Activated CD8-positive, alpha-beta memory T cell treated with anti-CD3 and anti-CD28 coated beads for 1 hour (primary cell): Measurements from ENCODE around the gene TEX30.

Experiments
- DNase-seq, 2 donors: peaks; one replicate each; pipeline ENCODE4 v3.0.0-alpha.2; 2020; ENCODE audit warnings: low read depth in 1 of 2; ENCODE audit errors: extremely low read depth in 1 of 2

TEX30 gene

DNA sequence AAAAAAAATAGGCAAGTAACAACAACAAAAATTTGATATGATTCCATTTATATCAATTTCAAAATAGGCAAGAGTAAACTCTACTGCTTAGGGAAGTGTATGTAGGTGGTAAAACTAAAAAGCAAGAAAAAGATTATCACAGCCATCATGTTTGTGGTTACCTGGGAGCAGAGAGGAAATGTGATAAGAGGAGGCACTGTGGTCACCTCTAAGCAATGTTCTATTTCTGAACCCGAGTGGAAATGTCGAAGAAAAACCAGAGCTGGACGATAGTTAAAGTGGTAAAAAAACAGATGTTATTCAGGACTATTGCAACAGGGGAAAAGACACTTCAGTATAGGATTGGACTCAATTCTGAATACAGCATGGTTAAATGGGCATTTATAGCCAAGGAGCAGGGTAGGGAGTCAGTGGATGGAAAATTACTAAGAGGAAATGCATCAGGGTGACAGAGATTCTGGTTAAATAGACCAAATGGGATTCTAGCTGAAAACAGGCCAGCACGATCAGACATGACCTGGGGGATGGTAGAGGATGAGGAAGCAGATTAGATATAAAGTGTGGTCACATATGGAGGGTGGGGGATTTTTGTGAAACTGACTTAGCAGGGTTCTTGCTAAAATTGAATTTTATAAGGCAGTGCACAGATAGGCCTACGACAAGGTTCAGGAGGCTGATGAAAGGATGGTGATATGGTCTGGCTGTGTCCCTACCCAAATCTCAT is 6.0 kb upstream of the TEX30 start:
- no peak for DNase-seq

DNA sequence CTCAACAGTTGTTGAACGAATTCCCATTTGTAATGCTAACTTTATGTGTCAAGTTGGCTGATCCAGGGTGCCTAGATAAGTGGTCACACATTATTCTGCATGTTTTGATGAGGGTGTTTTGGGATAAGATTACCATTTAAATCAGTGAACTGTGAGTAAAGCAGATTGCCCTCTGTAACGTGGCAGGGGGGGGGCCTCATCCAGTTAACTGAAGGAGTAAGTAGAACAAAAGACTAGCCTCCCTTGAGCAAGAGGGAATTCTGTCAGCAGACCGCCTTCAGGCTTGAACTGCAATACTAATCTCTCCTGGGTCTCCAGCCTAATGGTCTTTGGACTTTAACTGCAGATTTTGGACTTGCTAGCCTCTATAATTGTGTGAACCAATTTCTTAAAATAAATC is 4.2 kb upstream of the TEX30 start:
- DNase-seq = no peak

DNA sequence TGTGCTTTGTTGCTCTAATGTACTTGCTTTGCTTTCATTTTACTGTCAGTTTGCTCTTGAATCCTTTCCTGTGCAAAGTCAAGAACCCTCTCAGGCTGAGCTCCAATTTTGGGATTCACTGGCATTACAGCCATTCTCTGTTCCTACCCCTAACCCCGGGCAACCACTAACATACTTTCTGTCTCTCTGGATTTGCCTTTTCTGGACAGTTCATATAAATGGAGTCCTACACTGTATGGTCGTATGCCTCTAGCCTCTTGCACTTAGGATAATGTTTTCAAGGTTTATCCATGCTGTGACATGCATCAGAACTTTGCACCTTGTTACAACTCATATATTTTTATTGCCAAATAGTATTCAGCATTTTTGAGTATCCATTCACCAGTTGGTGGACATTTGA is 2.7 kb upstream of the TEX30 start:
- DNase-seq = no peak

DNA sequence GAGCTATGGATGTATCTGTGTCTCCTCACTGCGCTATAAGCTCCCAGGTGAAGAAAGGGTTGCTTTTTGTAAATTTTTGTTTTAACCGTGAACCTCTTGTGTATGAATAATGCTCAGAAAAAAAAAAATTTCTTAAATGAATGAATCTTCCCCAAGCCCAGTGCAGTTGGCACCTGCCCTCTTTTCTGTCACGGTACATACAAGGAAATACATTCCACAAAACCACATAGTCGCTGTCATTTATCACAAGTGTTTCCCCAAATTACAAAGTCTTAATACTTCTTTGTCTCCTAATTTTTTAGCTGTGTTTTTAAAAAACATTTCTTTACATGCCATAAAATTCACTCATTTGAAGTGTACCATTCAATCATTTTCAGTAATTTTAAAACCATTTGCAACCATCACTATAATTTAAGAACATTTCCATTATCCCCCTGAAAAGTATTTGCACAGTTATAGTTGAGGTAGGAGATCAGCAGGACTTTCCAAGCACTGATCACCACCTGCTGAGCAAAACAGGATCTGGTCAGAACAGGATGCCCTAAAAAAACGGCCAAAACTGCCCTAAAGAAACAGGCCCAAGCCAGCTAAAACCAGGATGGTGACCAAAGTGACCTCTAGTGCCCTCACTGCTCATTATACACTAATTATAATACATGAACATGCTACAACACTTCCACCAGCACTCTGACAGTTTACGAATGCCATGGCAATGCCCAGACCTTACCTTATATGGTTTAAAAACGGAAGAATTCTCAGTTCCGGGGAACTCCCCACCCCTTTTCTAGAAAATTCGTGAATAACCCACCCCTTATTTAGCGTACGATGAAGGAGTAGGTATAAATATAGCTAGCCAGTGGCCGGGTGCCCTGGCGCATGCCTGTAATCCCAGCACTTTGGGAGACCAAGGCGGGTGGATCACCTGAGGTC is 1.3 kb upstream of the TEX30 start:
- no peak for DNase-seq

DNA sequence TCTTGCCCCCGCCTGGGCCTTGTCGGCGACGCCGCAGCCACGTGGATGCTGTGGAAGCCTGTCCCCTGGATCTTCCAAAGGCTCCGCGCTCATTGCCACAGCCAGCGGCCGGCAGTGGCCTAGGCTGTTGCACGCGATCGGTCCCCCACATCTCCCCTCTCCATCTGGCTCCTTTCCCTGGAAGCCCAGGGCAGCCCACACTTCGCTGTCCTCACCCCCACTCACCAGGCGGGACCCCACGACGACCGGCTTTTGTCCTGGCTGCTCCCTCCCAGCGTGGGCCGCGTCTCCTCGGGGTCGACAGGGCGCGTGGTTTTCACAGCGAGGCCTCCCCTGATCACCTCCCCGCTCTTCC is 605 bp upstream of the TEX30 start:
- no peak for DNase-seq

DNA sequence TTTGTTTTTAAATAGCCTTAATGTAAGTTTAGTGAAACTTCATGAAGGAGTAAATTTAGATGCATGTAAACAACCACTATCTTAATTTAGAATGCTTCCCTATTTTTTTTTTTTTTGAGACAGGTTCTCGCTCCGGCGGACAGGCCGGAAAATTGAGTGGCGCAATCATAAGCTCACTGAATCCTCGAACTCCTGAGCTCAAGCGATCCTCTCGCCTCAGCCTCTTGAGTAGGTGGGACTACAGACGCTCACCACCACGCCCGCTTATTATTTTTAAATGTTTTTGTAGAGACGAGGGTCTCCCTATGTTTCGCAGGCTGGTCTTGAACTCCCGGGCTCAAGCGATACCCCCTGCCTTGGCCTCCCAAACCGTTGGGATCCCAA is 1.6 kb downstream of the TEX30 start:
- DNase-seq = no peak

DNA sequence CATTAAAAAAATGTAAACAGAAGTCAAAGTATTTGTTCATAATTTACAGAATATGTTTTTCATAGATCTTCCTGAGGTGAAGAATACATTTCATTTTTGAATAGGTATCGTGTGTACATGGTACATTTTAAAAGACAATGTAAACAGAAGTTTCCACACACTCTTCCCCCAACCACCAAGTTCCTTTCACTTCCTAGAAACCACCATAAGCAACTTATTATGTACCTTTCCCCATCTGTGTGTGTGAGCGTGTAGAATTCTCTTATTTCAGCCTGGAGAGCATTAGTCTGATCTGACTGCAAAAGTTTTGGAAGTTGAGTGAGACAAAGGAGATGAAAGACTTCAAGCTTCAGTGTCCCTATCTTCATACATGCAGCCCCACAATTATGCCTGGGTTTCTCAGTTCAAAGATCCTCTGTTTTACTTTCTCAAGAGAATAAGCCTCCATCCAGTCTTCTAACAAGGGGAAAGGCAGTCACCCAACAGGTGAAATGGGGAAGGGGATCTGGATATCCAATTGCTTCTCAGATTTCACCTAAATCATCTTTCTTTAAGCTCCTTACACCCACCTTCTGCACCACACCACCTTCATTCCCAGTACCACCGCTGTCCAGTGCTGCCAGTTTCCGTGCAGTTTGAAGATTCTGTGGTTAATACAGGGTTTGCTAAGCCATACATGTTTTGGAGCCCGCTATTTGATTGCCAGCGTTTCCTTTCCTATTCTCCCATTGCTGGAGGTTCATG is 2.1 kb downstream of the TEX30 start:
- DNase-seq = no peak

DNA sequence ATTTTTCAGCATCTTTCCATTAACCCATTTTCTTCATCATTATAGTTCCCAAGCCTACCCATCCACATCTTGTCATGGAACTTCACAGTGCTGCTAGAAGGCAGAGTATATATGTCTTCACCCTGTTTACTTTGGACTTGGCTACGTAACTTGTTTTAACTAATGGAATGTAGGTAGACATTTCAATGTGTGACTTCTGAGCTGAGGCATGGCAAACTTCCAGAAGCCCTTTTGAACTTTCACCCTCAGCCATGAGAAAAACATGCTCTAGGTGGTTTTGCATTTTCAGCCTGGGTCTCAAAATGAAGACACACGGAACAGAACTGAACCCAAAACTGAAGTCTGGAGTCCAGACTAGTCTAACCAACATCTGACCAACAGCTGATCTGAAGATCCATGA is 3.2 kb downstream of the TEX30 start:
- DNase-seq = no peak

DNA sequence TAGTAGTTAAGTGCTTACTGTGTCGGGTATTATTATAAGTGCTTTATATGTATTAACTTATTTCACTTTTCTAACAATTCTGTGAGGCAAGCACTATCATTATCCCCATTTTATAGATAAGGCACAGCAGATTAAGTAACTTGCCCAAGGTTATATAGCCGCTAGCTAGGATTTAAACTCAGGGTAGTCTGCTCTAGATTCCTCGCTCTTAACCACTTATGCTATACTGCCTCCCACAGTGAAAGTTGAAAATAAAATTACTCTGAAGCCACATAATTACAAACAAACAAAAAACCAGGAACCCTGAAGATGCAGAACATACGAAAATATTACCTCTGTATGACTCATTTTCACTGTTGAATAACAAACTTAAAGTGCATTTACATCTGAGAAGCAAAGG is 3.9 kb downstream of the TEX30 start:
- no peak for DNase-seq

DNA sequence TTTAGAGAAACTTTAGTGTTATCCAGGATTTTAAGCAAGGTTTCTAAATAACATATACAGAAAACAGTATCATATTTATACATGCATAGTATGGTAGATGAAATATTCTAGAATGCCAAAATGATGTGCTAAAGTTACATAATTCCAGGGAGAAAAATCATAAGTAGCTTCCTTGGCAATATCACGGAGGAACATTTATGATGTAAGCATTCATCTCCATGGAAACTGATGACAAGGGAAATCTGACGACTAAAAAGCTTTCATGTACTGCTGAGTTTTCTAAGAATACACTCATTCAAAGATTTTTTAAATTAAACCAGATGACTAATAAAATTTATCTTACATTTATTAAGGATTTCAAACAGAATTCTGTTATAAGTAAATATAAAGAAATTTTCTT is 4.7 kb downstream of the TEX30 start:
- DNase-seq = no peak

DNA sequence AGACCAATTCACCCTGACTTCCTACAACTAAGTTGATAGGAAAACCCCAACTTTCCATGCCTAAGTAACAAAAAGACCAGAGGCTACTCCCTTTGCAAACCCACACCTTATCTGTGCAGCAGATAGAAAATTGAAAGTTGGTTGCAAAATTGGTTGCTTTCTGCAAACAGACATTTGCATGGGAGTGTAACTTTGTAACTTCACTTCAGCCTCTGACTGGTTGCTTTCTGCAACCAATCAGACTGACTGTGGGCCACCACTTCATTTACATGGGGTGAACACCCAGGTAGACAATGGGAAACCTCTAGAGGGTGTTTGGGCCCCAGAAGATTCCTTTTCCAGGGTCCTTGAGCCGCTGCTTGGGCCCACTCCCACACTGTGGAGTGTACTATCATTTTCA is 9.8 kb downstream of the TEX30 start:
- no peak for DNase-seq

DNA sequence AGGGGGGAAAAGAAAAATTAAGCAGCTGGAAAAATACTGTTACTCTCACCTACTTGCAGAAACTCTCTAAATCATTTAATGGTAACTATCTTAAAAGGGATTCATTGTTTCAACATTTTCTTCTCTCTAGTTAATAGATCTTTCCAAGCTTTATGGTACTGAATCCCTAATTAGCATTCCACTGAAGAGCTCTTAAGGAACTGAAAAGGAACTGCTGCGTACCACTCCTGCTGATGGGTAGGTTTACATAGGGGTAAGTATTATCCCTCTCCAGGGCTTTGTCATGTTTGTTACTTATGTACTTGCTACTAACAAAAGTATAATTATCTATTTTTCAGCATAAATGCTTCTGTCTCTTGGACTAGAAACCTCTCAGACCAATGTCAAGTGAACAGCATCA is 12.5 kb downstream of the TEX30 start:
- DNase-seq = no peak

DNA sequence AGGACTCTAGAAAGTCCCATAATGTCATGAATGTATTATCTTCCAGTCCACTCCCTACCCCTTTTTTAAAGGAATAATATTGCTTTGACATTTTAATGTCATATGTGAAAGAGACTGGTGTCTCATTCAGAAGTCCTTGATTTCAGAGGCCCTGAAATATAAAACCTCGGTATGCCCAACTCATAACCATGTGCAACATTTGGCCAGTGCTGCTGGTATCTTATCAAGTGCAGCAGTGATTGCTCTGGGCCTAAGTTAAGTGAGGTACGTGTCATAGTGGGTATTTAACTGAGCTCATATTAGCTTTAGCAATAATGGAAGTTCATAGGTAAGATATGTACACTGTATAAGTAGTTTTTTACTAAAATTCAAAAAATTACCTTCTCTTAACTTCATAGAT is 14.7 kb downstream of the TEX30 start:
- DNase-seq = no peak

DNA sequence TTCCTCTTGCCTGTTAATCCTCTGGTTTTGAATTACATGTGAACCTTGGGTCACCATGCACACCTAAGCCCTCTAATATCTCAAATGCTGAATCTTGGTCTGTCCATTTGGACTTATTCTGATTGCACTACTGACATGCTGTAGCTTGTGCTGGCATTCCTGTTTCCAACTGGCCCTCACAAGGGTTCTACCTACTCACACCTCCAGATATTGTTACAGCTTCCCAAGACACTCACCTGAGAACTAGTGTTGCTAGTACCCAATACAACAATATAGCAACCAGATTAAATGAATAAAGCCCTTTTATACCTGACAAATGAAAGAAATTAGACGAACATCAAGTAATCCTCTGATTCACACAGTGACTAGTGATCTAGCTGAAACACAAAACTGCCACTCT is 16.6 kb downstream of the TEX30 start:
- no peak for DNase-seq

DNA sequence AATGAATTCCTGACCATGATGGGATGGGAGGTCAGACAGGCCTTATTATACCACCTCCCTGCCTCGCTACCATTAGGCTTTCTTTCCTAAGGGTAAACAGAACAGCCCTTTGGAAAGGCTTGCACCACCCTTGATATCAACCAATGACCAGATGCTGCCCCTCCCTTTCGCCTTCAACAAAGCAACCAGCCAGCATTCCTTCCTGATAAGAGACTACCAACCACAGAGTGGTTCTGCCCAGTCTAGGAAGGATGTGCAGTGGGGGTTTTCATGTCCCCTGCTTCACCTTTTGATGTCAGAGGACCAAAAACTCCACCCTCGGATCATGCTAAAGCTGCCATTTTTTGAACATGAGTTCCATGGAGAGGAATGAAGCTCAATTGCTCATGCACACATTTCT is 21.7 kb downstream of the TEX30 start:
- no peak for DNase-seq

DNA sequence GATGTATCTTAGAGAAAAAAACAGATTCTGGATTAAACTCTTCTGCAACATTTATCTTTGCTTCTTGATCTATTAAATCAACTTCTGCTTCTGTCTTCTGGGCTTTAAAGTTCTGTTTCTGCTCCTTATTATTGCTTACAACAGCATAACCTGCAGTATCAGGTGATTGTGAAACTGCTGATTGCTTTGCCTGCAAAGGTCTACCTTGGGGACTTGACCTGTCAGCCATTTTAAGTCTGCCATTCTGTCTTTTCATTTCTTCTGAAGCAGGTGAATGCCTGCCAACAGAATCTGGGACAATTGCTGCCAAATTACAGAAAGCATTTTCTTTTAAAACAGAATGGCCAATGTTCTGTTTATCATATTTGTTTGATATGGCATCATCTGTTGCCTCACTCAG is 31.1 kb downstream of the TEX30 start:
- no peak for DNase-seq

DNA sequence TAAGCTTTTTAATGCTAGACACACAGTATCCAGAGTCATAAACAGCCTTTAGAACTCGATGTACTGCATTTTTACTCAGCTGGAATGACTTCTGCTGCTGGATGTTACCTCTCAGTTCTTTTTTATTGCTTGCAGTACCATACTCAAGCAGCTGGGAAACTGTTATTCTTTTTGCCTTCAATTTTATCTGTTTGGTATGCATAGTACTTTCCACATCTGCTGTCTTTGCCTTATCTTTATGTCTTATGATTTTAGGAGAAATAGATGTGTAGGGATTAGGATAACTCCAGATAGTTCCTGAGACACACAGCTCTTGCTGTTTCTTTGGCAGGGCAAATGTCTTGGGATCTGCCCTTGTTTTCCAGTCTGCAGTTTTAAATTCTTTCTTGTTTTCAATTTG is 31.5 kb downstream of the TEX30 start:
- no peak for DNase-seq

DNA sequence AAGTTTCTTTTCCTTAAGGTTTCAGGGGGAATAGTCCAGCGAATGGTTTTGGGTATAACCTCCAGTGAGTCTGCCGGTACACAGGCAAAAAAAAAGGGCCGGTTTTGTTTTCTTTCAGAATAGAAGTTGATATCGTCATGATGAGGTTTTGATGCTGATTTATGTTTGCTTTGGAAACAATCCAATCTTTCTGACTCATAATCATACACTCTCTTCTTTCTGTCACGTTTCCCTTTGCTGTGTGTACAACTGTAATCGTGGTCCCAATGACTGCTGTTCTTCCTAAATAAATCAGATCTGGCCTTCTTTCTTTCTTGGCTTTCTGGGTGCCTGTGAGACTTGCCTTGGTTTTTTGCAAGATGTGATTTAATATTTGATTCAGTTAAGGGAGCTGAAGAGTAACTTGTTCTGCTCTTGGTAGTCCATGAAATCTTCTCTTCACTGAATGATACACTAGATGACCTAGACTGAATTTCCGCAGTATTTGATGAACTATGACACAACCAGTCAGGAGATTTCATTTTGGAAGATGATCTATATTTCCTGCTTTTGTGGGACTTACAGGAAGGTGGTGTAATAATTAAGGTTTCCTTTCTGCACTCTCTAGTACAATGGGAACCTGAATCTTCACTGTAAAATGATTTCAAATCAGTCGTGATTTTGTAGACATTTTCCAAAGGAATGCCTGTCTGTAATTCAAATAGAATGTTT is 43.9 kb downstream of the TEX30 start:
- no peak for DNase-seq

DNA sequence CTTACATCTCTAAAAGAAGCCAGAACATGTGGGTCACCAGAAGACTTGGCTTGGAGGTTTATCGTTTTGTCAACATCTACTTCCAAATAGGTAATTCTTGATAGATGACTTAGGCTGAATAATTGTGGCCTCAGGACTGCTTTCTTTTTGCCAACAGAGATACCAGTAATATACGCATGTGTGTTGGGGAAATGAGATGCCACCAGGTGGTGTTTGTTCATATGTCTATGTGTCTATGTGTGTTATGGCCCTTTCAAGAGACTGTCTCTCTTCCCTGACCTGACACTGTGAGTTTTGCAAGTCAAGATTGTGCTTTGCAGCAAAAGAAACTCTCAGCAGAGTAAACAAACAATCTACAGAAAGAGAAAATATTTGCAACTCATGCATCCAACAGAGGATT is 47.2 kb downstream of the TEX30 start:
- DNase-seq = no peak

DNA sequence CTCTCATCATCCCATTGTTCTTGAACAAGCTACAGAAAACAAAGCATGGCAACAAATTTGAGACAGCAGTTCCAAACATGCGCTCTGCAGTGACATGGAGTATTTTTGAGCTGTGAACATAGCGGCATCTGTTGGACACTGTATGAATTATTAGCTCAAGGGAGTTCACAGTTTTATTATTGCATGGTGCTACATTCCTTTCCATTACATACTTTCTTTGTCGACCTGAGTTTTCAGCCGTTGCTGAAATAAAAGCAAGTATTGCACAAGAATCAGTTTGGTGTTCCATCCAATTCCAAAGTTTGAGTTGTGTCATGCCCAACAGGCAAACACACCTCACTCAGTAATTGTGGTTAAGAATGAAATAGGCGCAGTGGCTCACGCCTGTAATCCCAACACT is 48.7 kb downstream of the TEX30 start:
- DNase-seq = no peak

DNA sequence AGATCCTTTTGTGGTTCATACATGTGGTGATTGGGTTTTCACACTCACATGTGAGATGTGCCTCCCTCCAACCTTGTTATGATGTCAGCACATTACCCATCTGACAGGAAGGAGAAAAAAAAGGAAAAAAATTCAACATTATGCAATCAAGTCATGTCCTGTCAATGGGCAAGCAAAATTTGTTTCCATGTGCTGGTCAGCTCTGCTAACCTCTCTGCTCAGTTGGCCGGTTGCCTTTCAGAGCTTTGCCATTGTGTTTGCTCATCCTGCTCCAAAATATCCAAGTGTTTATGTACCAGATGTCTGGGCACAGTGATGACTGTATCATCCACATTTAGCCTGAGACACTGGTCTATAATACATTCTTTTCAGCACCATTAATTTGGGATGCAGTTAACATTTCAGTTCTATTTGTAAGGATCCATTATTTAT is 51.8 kb downstream of the TEX30 start:
- no peak for DNase-seq
